Measurements from ENCODE around the gene RPS6KA2.
A peak's percentile ranks its signal among the peaks of the same experiment; 100 is the strongest.
"Not testable (repeated sequence)": the region's sequence is repeated elsewhere in the genome, so short reads cannot be mapped to it uniquely, and the experiment has no call there.

RPS6KA2 gene

DNA sequence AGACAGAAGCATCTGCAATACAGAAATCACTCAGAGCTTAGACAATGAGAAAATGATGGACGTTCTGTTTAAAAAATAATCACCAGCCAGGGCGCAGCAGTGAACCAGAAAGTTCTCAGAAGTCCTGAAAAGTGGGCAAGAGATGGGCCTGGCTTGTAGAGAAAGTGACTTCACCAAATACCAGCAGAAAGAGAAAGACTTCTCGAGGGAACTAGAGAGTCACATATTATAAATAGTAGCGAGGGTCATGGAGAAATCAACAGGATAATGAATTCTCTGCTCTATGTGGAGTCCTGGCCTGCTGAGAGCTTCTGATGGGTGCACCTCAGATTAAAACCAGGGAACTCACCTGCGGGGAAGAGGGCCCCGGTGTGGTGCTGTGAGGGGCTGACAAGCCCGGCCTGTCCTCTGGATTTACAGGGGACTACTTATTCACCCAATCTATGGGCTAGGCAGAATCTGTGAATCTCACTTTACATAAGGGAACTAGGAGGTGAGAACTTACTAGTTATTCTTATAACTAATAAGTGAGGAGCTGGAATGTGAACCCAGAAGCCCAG, 35.0 kb downstream of the RPS6KA2 start:
- DNase-seq (ENCODE audit: low spot score) = no peak

GRCh38 chr6:166591026-166591425, 36.0 kb downstream of the RPS6KA2 start:
- no peak for DNase-seq (ENCODE audit: low spot score)

- DNase-seq (ENCODE audit: low spot score) = no peak
Observed at GRCh38 chr6:166589786-166590574, 37.1 kb downstream of the RPS6KA2 start.

- DNase-seq (ENCODE audit: low spot score) = no peak
Observed at GRCh38 chr6:166589337-166589731, 37.7 kb downstream of the RPS6KA2 start.

DNA sequence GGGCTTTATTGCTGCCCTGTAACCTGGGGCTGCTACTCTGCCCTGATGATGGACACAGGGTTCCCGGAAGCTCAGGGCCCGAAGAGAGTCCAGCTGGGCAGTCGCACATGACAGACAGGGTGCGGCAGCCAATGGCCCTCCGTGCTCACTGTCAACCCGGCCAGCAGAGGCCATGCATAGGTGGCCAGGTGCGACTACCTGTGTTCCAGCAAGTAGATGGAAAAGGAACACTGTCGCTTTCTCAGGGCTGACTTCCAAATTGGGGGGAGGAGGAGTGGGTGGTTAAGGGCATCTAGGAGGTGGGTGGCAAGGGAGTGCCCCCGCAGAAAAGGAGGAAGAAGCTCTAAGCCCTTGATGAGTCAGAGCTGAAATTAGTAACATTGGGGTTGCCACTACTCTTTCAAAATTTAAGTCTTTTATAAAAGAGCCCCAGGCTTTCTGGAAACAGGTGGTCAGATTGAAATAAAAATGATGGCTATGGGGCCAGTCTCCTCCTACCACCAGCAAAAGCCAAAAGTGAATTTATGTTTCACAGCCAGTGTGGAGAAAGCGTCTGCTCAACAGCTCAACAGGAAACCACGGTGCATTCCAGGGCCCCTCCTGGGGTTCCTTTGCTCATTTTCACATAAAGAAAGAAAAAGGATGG, 38.2 kb downstream of the RPS6KA2 start:
- DNase-seq (ENCODE audit: low spot score) = no peak

DNA sequence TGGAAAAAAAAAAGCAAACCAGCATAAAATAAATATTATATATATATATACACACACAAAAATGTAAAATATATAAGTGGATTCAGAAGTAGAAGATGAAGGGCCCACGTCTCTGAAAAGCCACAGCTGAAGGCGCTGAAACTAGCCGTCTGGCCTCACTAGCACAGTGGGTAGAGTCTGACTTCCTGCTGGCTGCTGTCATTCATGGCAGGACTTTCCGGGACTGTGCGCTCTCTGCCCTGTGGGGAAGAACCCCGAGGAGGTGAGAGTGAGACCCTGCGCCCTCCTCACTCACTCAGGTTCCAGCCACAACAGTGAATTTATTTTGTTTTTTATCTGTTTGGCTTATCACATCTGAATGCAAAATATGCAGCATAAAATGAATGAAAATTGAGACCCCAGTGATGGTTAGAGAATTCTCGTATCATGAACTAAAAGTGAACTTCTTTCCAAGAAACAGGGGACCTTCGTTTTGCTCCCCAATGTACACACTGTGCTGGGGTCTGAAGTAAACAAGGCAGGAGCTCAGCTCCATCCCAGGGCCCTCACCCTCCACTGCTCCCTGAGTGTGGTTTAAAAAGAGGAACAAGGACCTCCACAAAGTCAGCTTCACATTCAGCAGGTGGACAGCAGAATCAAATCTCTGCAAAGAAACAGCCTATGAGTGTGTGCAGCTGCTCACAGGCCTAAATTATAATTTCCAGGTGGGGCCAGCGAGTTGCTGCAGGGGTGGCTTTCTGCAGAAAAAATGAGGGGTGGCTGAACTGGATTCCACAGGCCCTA, 39.2 kb downstream of the RPS6KA2 start:
- no peak for DNase-seq (ENCODE audit: low spot score)

DNA sequence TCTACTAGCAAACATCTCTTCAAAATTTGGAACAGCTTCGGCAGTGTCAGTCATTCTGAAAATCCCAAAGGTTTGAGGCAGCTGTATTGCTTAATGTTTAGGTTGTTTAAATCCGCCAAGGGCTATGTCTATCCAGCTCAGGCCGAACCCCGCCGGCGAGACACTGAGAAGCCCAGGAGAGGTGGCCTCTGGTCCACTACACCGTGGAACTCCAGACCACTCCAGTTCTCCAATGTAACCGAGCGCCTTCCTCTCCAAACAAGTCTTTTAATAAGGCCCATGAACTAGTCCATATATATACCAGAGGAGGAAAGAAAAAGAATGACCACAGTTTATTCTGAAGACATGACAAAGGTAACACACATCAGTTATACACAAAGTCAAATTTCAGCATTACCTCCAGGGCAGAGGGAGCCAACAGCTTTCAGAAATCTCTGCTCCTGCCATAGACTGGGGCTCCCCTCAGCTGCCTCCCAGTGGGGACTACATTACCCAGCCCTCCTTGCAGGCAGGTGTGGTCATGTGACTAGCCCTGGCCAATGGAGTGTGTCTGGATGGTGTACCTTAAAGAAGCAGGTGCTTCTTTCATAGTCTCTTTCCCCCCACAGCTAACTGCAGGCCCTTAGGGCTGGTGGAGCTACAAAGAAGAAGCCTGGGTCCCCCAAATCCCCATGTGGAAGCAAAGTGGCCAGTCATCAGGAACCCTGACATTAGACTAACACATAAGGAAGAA, 40.5 kb downstream of the RPS6KA2 start, which contains the start of gene RAMACL:
Gene RAMACL, minus strand, starts transcription at position 255 of the 733 bp plus-strand sequence. Its CDS starts 201 bp downstream, at position 54.
- DNase-seq (ENCODE audit: low spot score) = peak; percentile 25

- no peak for DNase-seq (ENCODE audit: low spot score)
Observed at GRCh38 chr6:166584853-166585429, 42.1 kb downstream of the RPS6KA2 start.

DNA sequence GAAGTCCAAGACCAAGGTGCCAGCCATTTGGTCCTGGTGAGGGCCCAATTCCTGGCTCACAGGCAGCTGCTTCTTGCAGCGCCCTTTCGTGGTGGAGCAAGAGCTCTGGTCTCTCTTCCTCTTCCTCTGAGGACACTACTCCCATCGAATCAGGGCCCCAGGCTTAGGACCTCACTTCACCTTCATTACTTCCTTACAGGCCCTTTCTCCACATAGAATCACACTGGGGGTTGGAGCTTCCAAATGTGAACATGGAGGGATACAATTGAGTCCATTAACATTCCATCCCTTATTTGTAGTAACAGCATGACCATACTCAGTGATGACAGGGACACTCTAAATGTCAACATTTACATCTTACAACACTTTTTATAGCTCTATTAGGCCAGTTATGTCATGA, 42.9 kb downstream of the RPS6KA2 start:
- DNase-seq (ENCODE audit: low spot score) = no peak

DNA sequence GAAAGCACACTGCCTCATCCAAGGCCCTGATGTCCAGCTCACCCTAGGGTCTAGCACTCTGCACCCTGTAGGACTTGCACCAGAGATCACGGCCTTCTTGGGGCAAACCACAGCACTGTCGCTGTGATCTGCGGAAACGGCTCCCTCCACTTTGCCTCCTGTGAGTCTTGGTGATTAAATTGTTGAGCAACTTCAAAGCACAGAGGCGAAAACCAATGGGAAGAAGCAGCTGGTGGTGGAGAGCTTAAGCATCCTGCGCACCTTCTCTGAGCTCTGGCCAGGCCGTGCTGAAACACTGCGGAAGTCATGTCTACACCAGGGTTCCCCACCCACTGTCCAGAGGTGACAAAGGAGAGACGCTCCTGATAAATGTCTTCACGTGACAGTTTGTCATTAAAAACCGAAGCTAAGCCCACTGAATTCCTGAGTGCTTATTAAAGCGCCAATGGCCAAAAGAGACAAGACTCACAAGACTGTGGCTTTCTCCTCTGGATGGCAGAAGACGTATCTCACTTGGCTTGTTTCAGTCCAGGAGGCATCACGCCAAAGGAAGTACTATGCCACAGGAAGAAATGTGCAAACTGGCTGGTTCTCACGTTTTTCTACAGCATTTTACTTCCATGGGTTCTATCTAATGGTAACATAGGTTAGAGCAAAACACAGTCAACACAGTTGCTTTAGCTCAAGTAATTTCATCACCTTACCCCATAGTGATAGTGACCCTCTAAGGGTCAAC, 43.7 kb downstream of the RPS6KA2 start:
- DNase-seq (ENCODE audit: low spot score) = no peak

DNA sequence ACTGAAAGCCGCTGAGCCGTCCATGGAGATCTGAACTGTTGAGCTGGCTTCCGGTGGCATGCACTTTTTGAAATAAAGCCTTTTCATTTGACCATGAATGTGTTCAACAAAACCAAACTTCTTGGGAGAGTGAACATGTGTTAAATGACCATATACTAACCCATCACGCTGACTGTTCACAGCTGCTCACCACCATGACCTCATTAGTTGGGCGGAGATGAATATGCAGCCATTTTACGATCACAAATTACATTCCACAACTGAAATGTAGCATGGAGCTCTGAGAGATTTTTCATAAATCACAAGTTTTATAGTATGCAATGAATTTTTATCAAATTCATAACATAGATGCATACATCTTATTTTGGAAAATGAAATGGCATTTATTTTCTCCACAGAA, 44.8 kb downstream of the RPS6KA2 start:
- no peak for DNase-seq (ENCODE audit: low spot score)

DNA sequence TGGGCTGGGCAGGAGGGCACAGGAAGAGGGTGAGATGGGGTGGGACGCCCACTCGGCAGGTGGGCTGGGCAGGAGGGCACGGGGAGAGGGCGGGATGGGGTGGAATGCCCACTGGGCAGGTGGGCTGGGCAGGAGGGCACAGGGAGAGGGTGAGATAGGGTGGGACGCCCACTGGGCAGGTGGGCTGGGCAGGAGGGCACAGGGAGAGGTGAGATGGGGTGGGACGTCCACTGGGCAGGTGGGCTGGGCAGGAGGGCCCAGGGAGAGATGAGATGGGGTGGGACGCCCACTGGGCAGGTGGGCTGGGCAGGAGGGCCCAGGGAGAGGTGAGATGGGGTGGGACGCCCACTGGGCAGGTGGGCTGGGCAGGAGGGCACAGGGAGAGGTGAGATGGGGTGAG, 45.2 kb downstream of the RPS6KA2 start:
- not testable (repeated sequence) for DNase-seq (ENCODE audit: low spot score)

DNA sequence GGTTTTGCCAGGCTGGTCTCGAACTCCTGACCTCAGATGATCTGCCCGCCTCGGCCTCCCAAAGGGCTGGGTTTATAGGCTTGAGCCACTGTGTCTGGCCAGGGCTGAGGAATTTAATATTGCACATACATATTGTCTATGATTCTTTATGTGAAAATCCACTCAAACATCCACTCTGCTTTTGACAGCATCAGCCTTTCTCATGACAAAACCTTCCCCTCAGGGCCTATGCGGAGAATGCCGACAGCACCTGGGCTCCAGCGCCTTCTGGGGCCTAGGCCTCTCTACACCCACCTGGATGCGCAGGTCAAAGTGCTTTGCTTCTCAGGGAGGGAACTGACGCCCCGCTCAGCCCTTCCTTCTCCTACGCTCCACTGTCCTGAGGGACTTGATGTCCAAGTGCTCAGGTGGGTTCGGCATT, 46.0 kb downstream of the RPS6KA2 start:
- no peak for DNase-seq (ENCODE audit: low spot score)

GRCh38 chr6:166580076-166581050, 46.7 kb downstream of the RPS6KA2 start:
- no peak for DNase-seq (ENCODE audit: low spot score)

DNA sequence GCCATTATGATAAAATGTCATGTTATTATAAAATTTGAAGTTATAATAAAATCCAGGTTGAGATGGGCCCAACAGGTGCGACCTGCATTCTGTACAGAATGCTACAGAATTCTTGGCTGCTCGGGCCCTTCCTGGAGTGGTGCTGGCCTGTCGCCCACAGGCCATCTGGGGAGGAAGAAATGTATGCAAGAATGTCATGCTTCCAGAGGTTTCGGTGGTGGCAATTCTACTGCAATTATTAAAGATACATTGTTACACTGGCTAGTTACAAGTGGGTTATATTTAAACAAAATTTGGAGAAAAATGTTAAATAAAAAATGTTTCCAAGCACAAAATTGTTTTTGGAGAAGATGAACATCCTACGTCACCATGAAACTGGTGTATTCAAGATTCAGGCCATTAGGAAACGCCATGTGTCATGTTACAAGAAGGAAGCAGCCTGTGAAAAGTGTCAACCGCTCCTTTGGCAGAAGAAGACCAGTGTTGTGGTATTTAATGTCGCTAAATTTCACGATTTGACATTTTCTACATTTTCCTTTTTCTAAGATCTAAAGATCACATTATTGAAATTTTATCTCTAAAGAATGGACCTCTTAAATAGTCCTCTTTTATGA, 47.7 kb downstream of the RPS6KA2 start:
- DNase-seq (ENCODE audit: low spot score) = no peak

DNA sequence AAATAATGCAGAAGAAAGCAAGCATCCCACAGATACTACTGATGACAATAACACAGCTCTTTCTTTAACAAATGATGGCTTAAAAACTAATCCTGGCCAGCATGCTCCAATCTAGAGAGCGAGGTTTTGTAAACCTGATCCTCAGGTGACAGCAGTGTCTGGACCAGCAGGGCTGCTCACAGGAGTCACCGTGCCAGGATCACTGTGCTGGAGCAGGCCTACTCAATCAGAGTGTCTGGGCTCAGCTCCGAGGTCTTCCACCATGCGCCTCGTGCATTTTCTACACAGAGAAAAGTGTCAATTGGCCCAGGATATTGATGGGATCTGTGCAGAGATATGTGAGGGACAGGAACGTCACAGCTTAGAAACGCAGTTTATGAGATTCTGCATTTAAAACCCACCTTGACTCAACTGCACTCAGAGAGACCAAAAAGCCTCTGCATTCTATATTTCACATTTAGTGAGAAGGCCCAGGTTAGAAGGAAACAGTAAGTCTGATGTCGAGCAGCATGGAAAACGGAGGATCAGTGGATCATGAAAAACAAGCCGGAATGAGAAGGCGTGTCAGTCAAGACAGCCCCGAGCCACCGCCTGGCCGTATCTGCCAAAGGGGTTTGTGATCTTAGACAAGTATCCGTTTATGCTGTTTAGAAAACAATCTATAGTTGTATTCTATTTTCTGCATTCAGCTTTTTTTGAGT, 48.4 kb downstream of the RPS6KA2 start:
- DNase-seq (ENCODE audit: low spot score) = no peak

GRCh38 chr6:166575205-166575604, 51.8 kb downstream of the RPS6KA2 start:
- no peak for DNase-seq (ENCODE audit: low spot score)

DNA sequence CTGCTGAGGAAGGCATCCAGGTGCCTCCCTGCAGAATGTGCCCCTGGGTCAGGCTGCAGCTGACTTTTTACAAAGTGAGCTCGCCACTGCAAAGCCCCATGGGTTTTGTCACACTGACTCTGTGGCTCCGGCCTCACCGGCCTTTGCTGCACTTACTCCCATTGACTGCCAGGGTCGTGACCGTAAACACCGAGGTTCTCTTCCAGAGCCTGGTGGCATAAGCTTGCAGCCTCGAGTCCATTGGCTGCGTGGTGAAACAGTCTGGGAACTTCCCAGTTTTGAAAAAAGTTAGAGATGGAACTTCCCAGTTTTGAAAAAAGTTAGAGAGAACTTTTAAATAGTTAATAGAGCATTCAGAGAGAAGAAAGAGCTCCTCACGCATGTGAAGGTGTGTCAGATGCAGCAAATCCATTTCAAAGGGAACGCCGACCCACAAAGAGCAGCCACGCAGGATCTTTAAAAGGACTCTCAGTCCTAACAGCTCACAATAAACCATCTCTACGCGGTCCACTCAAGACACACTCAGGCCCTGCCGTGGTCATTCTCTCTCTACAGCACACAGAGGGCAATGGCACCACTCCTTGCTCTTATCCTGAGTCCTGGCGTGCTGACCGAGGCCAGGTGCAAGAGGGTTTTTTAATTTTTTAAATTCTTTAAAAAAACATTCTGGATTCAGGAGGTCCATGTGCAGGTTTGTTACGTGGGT, 53.4 kb downstream of the RPS6KA2 start:
- DNase-seq (ENCODE audit: low spot score) = no peak
